Endothelial cell of umbilical vein (primary cell): ENCODE measurements around the gene URAD. TPM values are rescaled to one million over a fixed set of nuclear protein-coding genes. Genes with fewer than 3 reads are reported as not detected.

Experiments
- BruUV-seq: library from RNA; stranded (reverse); fragments of 400-500 nt; replicated peaks from 2 replicates; lab custom pipeline; 2021; lab: Mats Ljungman, UMichigan
- CTCF ChIA-PET: fragments of 300-600, 350-600 bp; sonication (Branson Sonifier 250); formaldehyde crosslinking; loops from one replicate; lab custom pipeline; 2021; ENCODE audit warnings: antibody characterized with exemption, inconsistent platforms; lab: Charles Lee
- POLR2A ChIA-PET: fragments of 300-600, 350-600 bp; sonication (Branson Sonifier 250); formaldehyde crosslinking; loops from one replicate; lab custom pipeline; 2021; ENCODE audit warnings: antibody characterized with exemption, inconsistent platforms; lab: Charles Lee
- DNase-seq: peaks from one replicate; pipeline ENCODE4 v3.0.0-alpha.2; 2011; ENCODE audit warnings: low read depth, low spot score
- FAIRE-seq: peaks from 2 replicates; lab custom pipeline; 2011; peaks lifted over from hg19 to GRCh38; lab: Jason Lieb, UNC
- H2AFZ ChIP-seq: 2 replicates; pipeline ENCODE4 v1.6.0; 2012; ENCODE audit warnings: low read depth, low read length, control low read depth, inconsistent platforms
- H3K27ac ChIP-seq: 2 replicates; pipeline ENCODE4 v1.5.1; 2011; ENCODE audit warnings: low read depth, mild to moderate bottlenecking, control low read depth, low read length, moderate library complexity; ENCODE audit not compliant: insufficient read depth
- H3K27me3 ChIP-seq, 2 experiments: 2 replicates each; pipeline versions ENCODE4 v1.6.0 to v1.6.1; 2011; ENCODE audit warnings: low read length in 2 of 2, mixed read lengths in 1 of 2; ENCODE audit not compliant: control insufficient read depth in 2 of 2, insufficient read depth in 2 of 2
- H3K36me3 ChIP-seq, 2 experiments: 2 replicates in 1 of 2; 3 replicates in 1 of 2; pipeline ENCODE4 v1.5.1; 2011; ENCODE audit warnings: low read length in 2 of 2, mild to moderate bottlenecking in 1 of 2, moderate library complexity in 1 of 2; ENCODE audit not compliant: control insufficient read depth in 2 of 2, insufficient read depth in 2 of 2; ENCODE audit errors: extremely low read depth in 1 of 2
- H3K4me1 ChIP-seq: 3 replicates; pipeline ENCODE4 v1.5.1; 2011; ENCODE audit warnings: mild to moderate bottlenecking, low read length; ENCODE audit not compliant: control insufficient read depth, insufficient read depth; ENCODE audit errors: extremely low read depth
- H3K4me2 ChIP-seq: 2 replicates; pipeline ENCODE4 v1.6.1; 2011; ENCODE audit warnings: low read length, control low read depth, mixed read lengths; ENCODE audit not compliant: insufficient read depth
- H3K4me3 ChIP-seq, 3 experiments: fragments of 200-600 bp in 1 of 3; sonication (generic), shearing (Covaris generic) in 1 of 3; replicated peaks in 1 of 3; 2 replicates each; pipeline ENCODE4 v1.5.1; 2011 to 2016; ENCODE audit warnings: control low read depth in 3 of 3, low read length in 3 of 3, mild to moderate bottlenecking in 2 of 3, inconsistent platforms in 1 of 3, low read depth in 1 of 3, moderate library complexity in 1 of 3; ENCODE audit not compliant: insufficient read depth in 1 of 3
- H3K79me2 ChIP-seq: 2 replicates; pipeline ENCODE4 v1.6.0; 2012; ENCODE audit warnings: low read length, inconsistent platforms; ENCODE audit not compliant: control insufficient read depth, insufficient read depth
- H3K9ac ChIP-seq: replicated peaks from 2 replicates; pipeline ENCODE3; 2011; ENCODE audit warnings: low read length, control low read depth; ENCODE audit not compliant: insufficient read depth; ENCODE audit errors: extremely low read depth
- H3K9me1 ChIP-seq: replicated peaks from 3 replicates; pipeline ENCODE4 v1.6.0; 2011; ENCODE audit warnings: mild to moderate bottlenecking, low read length; ENCODE audit not compliant: control insufficient read depth, insufficient read depth; ENCODE audit errors: extremely low read depth
- H3K9me3 ChIP-seq: replicated peaks from 2 replicates; pipeline ENCODE4 v1.5.1; 2012; ENCODE audit warnings: low read length, inconsistent platforms; ENCODE audit not compliant: control insufficient read depth, insufficient read depth
- H4K20me1 ChIP-seq: replicated peaks from 2 replicates; pipeline ENCODE3; 2011; ENCODE audit warnings: mild to moderate bottlenecking, low read length; ENCODE audit not compliant: control insufficient read depth, insufficient read depth; ENCODE audit errors: extremely low read depth
- EZH2 ChIP-seq: IDR thresholded peaks from 2 replicates; pipeline ENCODE4 v1.6.1; 2012; ENCODE audit warnings: borderline replicate concordance, low read depth, mild to moderate bottlenecking, moderate library complexity, low read length, inconsistent platforms; ENCODE audit not compliant: severe bottlenecking
- FOS ChIP-seq: IDR thresholded peaks from 2 replicates; pipeline ENCODE4 v1.6.1; 2011; ENCODE audit warnings: mild to moderate bottlenecking, low read length, moderate library complexity, borderline replicate concordance; ENCODE audit not compliant: insufficient read depth
- GATA2 ChIP-seq: IDR thresholded peaks from 2 replicates; pipeline ENCODE4 v1.7.0; 2011; ENCODE audit warnings: low read depth, mild to moderate bottlenecking, moderate library complexity, mixed read lengths, low read length; ENCODE audit not compliant: insufficient read length, insufficient read depth
- JUN ChIP-seq: IDR thresholded peaks from 2 replicates; pipeline ENCODE4 v1.6.1; 2011; ENCODE audit warnings: borderline replicate concordance, low read depth; ENCODE audit not compliant: insufficient read length, insufficient read depth
- POLR2AphosphoS5 ChIP-seq: IDR thresholded peaks from 2 replicates; pipeline ENCODE4 v1.6.1; 2012; ENCODE audit warnings: low read depth, mild to moderate bottlenecking, control low read depth, low read length, moderate library complexity; ENCODE audit not compliant: insufficient read depth
- dilution Hi-C: fragments of 300-500 bp; cut with MboI; formaldehyde crosslinking; loops from one replicate; pipeline ENCODE4 v1.15.0; 2019; ENCODE audit warnings: low sequenced_read_pairs; ENCODE audit not compliant: extremely low pct_ligation_motif_present
- intact Hi-C: fragments of 100-400 bp; cut with micrococcal nuclease; formaldehyde crosslinking; loops from one replicate; pipeline ENCODE4 v1.10.0; 2022
- polyA plus RNA-seq, 4 experiments: library from polyadenylated mRNA; depleted of rRNA in 3 of 4; stranded (reverse) in 3 of 4; unstranded in 1 of 4; fragments of >200 nt; gene quantifications; 2 replicates each; pipeline versions ENCODE4 v1.2.1 to v1.2.3, GENCODE V29; 2011 to 2012; ENCODE audit warnings: missing spikeins in 1 of 4
- total RNA-seq: library from RNA; stranded (reverse); gene quantifications from 2 replicates; pipeline ENCODE4 v1.2.3, GENCODE V29; 2021
- TF ChIP-seq, protein P1 (sequence below): IDR thresholded peaks from 2 replicates; pipeline ENCODE4 v1.6.1; 2011; ENCODE audit not compliant: insufficient read depth, insufficient read length

The URAD gene
- total and polyA plus RNA-seq, 2 donors (not counting 3 experiments of a cell fraction or from before 2014, with no cell fraction given), result not detected

DNA sequence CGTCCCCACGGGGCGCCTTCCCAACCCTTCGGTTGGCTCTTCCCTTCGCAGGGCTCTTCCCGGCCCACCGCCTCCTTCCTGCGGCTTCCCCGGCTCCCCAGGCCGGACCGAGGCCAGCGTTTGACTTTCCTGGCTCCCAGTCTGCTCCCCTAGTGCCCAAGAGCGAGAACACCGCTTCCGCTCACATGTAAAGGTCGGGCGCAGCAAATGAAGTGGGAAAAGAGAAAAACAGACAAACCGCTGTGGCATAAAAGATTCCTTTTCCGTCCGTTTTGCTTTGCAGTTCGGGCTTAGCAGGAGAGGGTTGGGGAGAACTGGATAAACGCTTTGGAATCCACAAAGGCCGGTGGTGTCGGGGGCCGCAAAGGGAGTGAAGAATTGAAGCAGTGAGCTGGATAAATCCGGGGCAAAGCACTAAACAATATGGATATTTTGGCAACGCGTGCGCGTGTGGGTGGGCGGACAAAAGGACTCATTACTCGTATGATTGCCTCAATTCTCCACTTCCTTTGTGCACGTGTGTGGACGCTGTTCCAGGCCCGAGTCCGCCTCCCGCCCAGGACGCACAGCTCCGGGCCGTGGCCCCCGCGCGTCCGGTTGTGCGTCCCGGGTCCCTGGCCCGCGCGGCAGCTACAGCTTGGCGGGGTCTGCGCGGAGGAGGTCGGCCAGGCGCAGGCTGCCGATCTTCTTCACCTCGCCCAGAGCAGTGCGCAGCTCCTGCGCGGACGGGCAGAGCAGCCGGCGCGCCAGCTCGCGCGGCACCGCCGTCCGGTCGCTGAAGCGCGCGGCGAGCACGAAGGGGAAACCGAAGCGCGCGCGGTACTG is 10.8 kb downstream of the URAD start:
- Histone ChIP-seq H4K20me1 (no peaks in the 10 kb centered on the region), H3K27me3 (peaks cover 84 to 95% of the 10 kb centered on the region in 2 experiments), H3K27ac (no peak overlapping the region), H3K4me3 (no peak overlapping the region), H3K4me2 (no peak overlapping the region), H3K36me3 (no peaks in the 10 kb centered on the region), H2AFZ (no peak overlapping the region), H3K4me1 (no peaks in the 10 kb centered on the region), H3K9me1 (no peaks in the 10 kb centered on the region), H3K79me2 (no peaks in the 10 kb centered on the region), H3K9ac (no peak overlapping the region), H3K9me3 (no peaks in the 10 kb centered on the region)
- DNase-seq (no peak), FAIRE-seq (no peak)
- CTCF ChIA-PET, result interaction anchor here (0.6 to 1.5 kb wide), 5 partner anchors 12 to 1031 kb away, joined by 3 to 8 read pairs (median 4); no protein-coding TSS in a partner anchor
- POLR2A ChIA-PET, result no interaction called here
- intact Hi-C loops (no loop called here), dilution Hi-C loops (no loop called here)
- TF ChIP-seq, protein P1, sequence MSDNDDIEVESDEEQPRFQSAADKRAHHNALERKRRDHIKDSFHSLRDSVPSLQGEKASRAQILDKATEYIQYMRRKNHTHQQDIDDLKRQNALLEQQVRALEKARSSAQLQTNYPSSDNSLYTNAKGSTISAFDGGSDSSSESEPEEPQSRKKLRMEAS, result no peak
- TF ChIP-seq EZH2 (peak; percentile 83), GATA2 (no peak), FOS (no peak)
- no TSS peak for BruUV-seq

DNA sequence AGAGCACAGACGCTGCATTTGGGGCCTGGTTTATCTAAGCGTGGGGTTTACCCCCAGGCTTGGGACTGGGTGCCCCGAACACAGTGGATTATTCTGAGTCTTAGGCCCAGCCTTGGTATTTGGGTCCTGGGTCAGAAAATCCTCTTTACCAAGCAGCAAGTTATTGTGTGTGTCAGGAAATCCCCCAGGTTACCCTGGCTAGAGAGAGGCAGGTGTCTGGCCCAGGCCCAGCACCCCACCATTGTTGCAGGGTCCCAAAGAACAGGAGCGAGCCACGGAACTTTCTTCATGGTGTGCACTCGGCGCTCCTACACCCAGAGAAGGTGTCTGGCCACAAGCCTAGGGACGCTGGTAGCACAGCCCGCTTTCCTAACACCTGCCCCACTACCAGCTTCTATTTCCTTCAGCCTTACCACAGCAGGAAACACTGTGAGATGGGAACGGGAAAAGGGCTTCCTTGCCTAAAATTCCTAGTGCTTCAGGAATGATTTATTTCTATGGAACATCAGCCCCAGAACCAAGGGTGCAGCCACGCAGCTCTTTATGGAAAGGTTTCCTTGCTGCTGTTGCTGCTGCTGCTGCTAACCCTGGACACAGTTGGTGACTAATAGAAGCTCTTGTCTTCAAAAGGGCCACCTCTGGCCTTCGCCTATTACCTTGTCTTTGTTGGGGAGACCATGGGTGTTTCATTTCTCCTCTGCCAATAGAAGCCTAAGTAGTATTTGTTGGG is 12.0 kb downstream of the URAD start:
- no TSS peak for BruUV-seq
- Histone ChIP-seq H3K9ac (no peak overlapping the region), H3K79me2 (no peaks in the 10 kb centered on the region), H3K4me1 (no peaks in the 10 kb centered on the region), H3K36me3 (no peaks in the 10 kb centered on the region), H3K4me3 (no peak overlapping the region), H4K20me1 (no peaks in the 10 kb centered on the region), H3K27ac (no peak overlapping the region), H3K4me2 (no peak overlapping the region), H3K27me3 (peaks cover 85 to 98% of the 10 kb centered on the region in 2 experiments), H2AFZ (no peak overlapping the region), H3K9me1 (no peaks in the 10 kb centered on the region), H3K9me3 (no peaks in the 10 kb centered on the region)
- no peak for FAIRE-seq
- TF ChIP-seq GATA2 (no peak), POLR2AphosphoS5 (no peak), JUN (no peak)
- dilution Hi-C loops, result no loop called here
- intact Hi-C loops, result no loop called here
- ChIA-PET POLR2A (no interaction called here), CTCF (interaction anchor here (1.0 to 1.8 kb wide), 5 partner anchors 8 to 614 kb away, joined by 3 to 10 read pairs (median 7); no protein-coding TSS in a partner anchor)
- DNase-seq, result no peak
